Measurements from ENCODE around the gene SDK1. TPM values are rescaled to one million over a fixed set of nuclear protein-coding genes. Genes with fewer than 3 reads are reported as not detected.

The SDK1 gene
- total and polyA plus RNA-seq, 4 donors: 10.4 to 11.6 (median 11.0) TPM

GRCh38 chr7:3427957-3428356 lies 126.9 kb downstream of the SDK1 start:
- Histone ChIP-seq H3K27me3 (ENCODE audit: control insufficient read depth, insufficient read depth, low read length) (no peaks in the 10 kb centered on the region), H3K27ac (ENCODE audit: low read depth, low read length) (no peak overlapping the region), H3K36me3 (ENCODE audit: control insufficient read depth, insufficient read depth, low read length) (no peaks in the 10 kb centered on the region), H3K9me3 (ENCODE audit: control insufficient read depth, insufficient read depth, low read length) (no peaks in the 10 kb centered on the region), H3K4me3 (ENCODE audit: low read depth, low read length) (no peak overlapping the region), H3K4me1 (ENCODE audit: control insufficient read depth, insufficient read depth, low read length) (no peaks in the 10 kb centered on the region)
- DNase-seq (ENCODE audit: low read depth in 4 of 6, low spot score in 6 of 6): peak in 2 of 6 donors; percentile 14 to 35
- no CpG with 5 or more reads among the region's 1 CpG for WGBS (ENCODE audit: insufficient coverage)

DNA sequence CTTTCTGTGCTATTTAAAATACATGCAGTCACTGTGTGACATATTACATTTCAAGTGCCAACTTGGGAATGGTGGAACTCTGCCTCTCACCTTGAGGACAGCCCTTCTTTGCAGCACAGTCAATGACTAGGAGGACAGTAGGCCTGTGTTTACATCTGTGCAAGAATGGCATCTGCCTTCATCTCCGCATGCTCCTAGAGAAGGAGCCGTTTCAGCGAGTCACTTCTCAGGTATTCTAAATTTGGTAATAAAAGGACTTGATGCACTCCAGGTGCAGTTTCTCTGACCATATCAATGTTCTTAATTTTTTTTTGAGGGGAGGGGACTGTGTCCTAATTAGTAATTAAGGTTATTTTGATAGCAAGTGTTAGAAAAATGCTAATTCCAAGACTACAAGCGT lies 128.9 kb downstream of the SDK1 start:
- H3K27ac ChIP-seq (ENCODE audit: low read depth, low read length): no peak overlapping the region
- no peak for DNase-seq (ENCODE audit: low read depth in 4 of 6, low spot score in 6 of 6)
- H3K9me3 ChIP-seq (ENCODE audit: control insufficient read depth, insufficient read depth, low read length): no peaks in the 10 kb centered on the region
- no peaks in the 10 kb centered on the region for H3K27me3 ChIP-seq (ENCODE audit: control insufficient read depth, insufficient read depth, low read length)
- 75% methylated on average over 2 of the region's 4 CpGs for WGBS (ENCODE audit: insufficient coverage)
- no peaks in the 10 kb centered on the region for H3K4me1 ChIP-seq (ENCODE audit: control insufficient read depth, insufficient read depth, low read length)
- H3K36me3 ChIP-seq (ENCODE audit: control insufficient read depth, insufficient read depth, low read length): no peaks in the 10 kb centered on the region
- H3K4me3 ChIP-seq (ENCODE audit: low read depth, low read length): no peak overlapping the region

DNA sequence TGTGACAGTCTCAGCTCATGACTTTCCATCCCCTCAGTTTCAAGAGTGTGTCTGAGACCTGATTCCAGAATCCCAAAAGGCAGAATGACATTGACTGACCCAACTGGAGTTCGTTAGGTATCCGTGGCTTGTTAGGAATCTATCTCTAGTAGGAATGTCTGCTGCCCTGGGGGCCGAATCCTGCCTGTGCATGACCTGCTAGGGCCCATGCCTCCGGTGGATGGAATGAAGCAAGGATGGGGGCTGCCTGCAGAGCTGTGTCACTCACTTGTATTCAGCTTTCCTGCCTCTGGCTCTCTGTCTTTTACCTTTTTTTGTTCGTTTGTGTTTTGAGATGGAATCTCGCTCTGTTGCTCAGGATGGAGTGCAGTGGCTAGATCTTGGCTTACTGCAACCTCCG lies 129.5 kb downstream of the SDK1 start:
- Histone ChIP-seq H3K9me3 (ENCODE audit: control insufficient read depth, insufficient read depth, low read length) (no peaks in the 10 kb centered on the region), H3K36me3 (ENCODE audit: control insufficient read depth, insufficient read depth, low read length) (no peaks in the 10 kb centered on the region), H3K4me3 (ENCODE audit: low read depth, low read length) (no peak overlapping the region), H3K27me3 (ENCODE audit: control insufficient read depth, insufficient read depth, low read length) (no peaks in the 10 kb centered on the region), H3K4me1 (ENCODE audit: control insufficient read depth, insufficient read depth, low read length) (no peaks in the 10 kb centered on the region), H3K27ac (ENCODE audit: low read depth, low read length) (no peak overlapping the region)
- 88% methylated on average over 7 of the region's 7 CpGs for whole genome bisulfite sequencing (ENCODE audit: insufficient coverage)
- DNase-seq (ENCODE audit: low read depth in 4 of 6, low spot score in 6 of 6): no peak

DNA sequence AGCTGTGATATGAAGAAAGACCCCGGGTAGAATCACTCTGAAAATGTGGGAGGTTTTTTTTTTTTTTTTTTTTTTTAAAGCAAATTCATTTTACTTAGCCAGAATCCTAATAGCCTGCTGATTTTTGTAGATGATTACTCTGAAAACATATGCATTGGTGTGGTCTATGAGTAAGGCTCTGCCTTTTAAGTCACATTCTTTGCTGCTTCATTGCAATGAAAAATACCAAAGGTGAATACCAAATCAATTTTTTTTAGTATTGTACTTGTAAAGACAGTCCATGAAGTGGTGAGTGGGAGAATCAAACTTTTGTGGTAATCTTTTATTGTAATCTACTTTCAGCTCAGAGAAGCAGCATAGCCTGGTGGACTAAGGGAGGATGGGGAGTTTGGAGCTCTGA lies 130.3 kb downstream of the SDK1 start:
- Histone ChIP-seq H3K27me3 (ENCODE audit: control insufficient read depth, insufficient read depth, low read length) (no peaks in the 10 kb centered on the region), H3K27ac (ENCODE audit: low read depth, low read length) (no peak overlapping the region), H3K36me3 (ENCODE audit: control insufficient read depth, insufficient read depth, low read length) (no peaks in the 10 kb centered on the region), H3K9me3 (ENCODE audit: control insufficient read depth, insufficient read depth, low read length) (no peaks in the 10 kb centered on the region), H3K4me1 (ENCODE audit: control insufficient read depth, insufficient read depth, low read length) (no peaks in the 10 kb centered on the region), H3K4me3 (ENCODE audit: low read depth, low read length) (no peak overlapping the region)
- no peak for DNase-seq (ENCODE audit: low read depth in 4 of 6, low spot score in 6 of 6)
- no CpG with 5 or more reads among the region's 1 CpG for WGBS (ENCODE audit: insufficient coverage)

DNA sequence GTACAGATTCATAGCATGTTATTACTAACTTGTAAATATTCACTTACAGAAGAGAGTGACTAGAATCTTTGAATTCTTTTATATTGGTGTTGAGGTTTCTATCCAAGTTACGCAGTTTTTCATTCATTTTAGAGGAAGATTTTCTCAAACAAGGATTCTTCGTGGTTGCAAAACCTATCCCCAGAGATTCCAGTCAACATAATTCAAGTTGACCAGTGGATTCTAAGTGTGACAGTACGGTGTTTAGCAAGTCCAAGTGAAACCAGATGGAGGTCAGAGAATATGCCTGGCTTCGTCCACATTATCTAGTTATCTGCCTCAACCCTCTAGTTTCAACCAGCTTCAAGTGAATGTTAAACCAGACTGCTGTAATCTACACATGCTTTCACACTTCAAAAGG lies 131.9 kb downstream of the SDK1 start:
- no peaks in the 10 kb centered on the region for H3K27me3 ChIP-seq (ENCODE audit: control insufficient read depth, insufficient read depth, low read length)
- H3K27ac ChIP-seq (ENCODE audit: low read depth, low read length): no peak overlapping the region
- no peaks in the 10 kb centered on the region for H3K4me1 ChIP-seq (ENCODE audit: control insufficient read depth, insufficient read depth, low read length)
- H3K9me3 ChIP-seq (ENCODE audit: control insufficient read depth, insufficient read depth, low read length): no peaks in the 10 kb centered on the region
- no peak overlapping the region for H3K4me3 ChIP-seq (ENCODE audit: low read depth, low read length)
- DNase-seq (ENCODE audit: low read depth in 4 of 6, low spot score in 6 of 6): no peak
- 80% methylated on average over 1 of the region's 4 CpGs for WGBS (ENCODE audit: insufficient coverage)
- H3K36me3 ChIP-seq (ENCODE audit: control insufficient read depth, insufficient read depth, low read length): no peaks in the 10 kb centered on the region

- no peak overlapping the region for H3K27ac ChIP-seq (ENCODE audit: low read depth, low read length)
- 100% methylated on average over 1 of the region's 4 CpGs for WGBS (ENCODE audit: insufficient coverage)
- H3K27me3 ChIP-seq (ENCODE audit: control insufficient read depth, insufficient read depth, low read length): no peaks in the 10 kb centered on the region
- H3K36me3 ChIP-seq (ENCODE audit: control insufficient read depth, insufficient read depth, low read length): no peaks in the 10 kb centered on the region
- no peaks in the 10 kb centered on the region for H3K4me1 ChIP-seq (ENCODE audit: control insufficient read depth, insufficient read depth, low read length)
- DNase-seq (ENCODE audit: low read depth in 4 of 6, low spot score in 6 of 6): no peak
- H3K4me3 ChIP-seq (ENCODE audit: low read depth, low read length): no peak overlapping the region
- H3K9me3 ChIP-seq (ENCODE audit: control insufficient read depth, insufficient read depth, low read length): no peaks in the 10 kb centered on the region
Measured at GRCh38 chr7:3434611-3435010, 133.6 kb downstream of the SDK1 start.

GRCh38 chr7:3436112-3436511 lies 135.1 kb downstream of the SDK1 start:
- H3K27ac ChIP-seq (ENCODE audit: low read depth, low read length): no peak overlapping the region
- no peak overlapping the region for H3K4me3 ChIP-seq (ENCODE audit: low read depth, low read length)
- no peaks in the 10 kb centered on the region for H3K9me3 ChIP-seq (ENCODE audit: control insufficient read depth, insufficient read depth, low read length)
- no peaks in the 10 kb centered on the region for H3K27me3 ChIP-seq (ENCODE audit: control insufficient read depth, insufficient read depth, low read length)
- no peaks in the 10 kb centered on the region for H3K4me1 ChIP-seq (ENCODE audit: control insufficient read depth, insufficient read depth, low read length)
- H3K36me3 ChIP-seq (ENCODE audit: control insufficient read depth, insufficient read depth, low read length): no peaks in the 10 kb centered on the region
- no CpG with 5 or more reads among the region's 2 CpGs for WGBS (ENCODE audit: insufficient coverage)
- DNase-seq (ENCODE audit: low read depth in 4 of 6, low spot score in 6 of 6): no peak

GRCh38 chr7:3436746-3437145 lies 135.7 kb downstream of the SDK1 start:
- Histone ChIP-seq H3K9me3 (ENCODE audit: control insufficient read depth, insufficient read depth, low read length) (no peaks in the 10 kb centered on the region), H3K36me3 (ENCODE audit: control insufficient read depth, insufficient read depth, low read length) (no peaks in the 10 kb centered on the region), H3K27me3 (ENCODE audit: control insufficient read depth, insufficient read depth, low read length) (no peaks in the 10 kb centered on the region), H3K4me1 (ENCODE audit: control insufficient read depth, insufficient read depth, low read length) (no peaks in the 10 kb centered on the region), H3K27ac (ENCODE audit: low read depth, low read length) (no peak overlapping the region), H3K4me3 (ENCODE audit: low read depth, low read length) (no peak overlapping the region)
- no CpG with 5 or more reads among the region's 5 CpGs for WGBS (ENCODE audit: insufficient coverage)
- DNase-seq (ENCODE audit: low read depth in 4 of 6, low spot score in 6 of 6): no peak

GRCh38 chr7:3437467-3437866 lies 136.4 kb downstream of the SDK1 start:
- Histone ChIP-seq H3K9me3 (ENCODE audit: control insufficient read depth, insufficient read depth, low read length) (no peaks in the 10 kb centered on the region), H3K4me3 (ENCODE audit: low read depth, low read length) (no peak overlapping the region), H3K27me3 (ENCODE audit: control insufficient read depth, insufficient read depth, low read length) (no peaks in the 10 kb centered on the region), H3K4me1 (ENCODE audit: control insufficient read depth, insufficient read depth, low read length) (no peaks in the 10 kb centered on the region), H3K36me3 (ENCODE audit: control insufficient read depth, insufficient read depth, low read length) (no peaks in the 10 kb centered on the region), H3K27ac (ENCODE audit: low read depth, low read length) (no peak overlapping the region)
- DNase-seq (ENCODE audit: low read depth in 4 of 6, low spot score in 6 of 6): no peak
- WGBS (ENCODE audit: insufficient coverage): 75% methylated on average over 2 of the region's 6 CpGs

DNA sequence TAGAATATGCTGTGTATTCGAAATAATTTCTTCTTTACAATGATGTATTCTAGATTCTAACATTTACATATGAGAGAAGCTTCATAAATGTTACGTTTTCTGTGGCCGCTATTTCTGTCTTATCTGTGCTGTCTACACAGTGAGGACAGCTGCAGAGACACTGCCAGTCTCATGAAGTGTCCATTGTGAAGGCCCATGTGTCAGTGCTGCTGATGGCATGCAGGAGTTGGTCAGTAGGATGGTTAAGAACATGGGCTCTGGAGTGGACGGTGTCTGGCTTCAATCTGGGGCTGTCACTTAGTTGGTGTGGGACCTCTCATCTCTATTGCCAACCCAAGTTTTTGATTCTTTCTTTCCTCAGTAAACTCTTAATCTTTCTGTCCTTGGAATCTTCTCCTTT lies 137.3 kb downstream of the SDK1 start:
- Histone ChIP-seq H3K4me1 (ENCODE audit: control insufficient read depth, insufficient read depth, low read length) (no peaks in the 10 kb centered on the region), H3K36me3 (ENCODE audit: control insufficient read depth, insufficient read depth, low read length) (no peaks in the 10 kb centered on the region), H3K27me3 (ENCODE audit: control insufficient read depth, insufficient read depth, low read length) (no peaks in the 10 kb centered on the region), H3K4me3 (ENCODE audit: low read depth, low read length) (no peak overlapping the region), H3K27ac (ENCODE audit: low read depth, low read length) (no peak overlapping the region), H3K9me3 (ENCODE audit: control insufficient read depth, insufficient read depth, low read length) (no peaks in the 10 kb centered on the region)
- 100% methylated on average over 1 of the region's 4 CpGs for WGBS (ENCODE audit: insufficient coverage)
- DNase-seq (ENCODE audit: low read depth in 4 of 6, low spot score in 6 of 6): no peak

Data from spinal cord (tissue), 10 donors.